ENCODE results near the gene RTP4. TPM values are rescaled to one million over a fixed set of nuclear protein-coding genes. Genes with fewer than 3 reads are reported as not detected.

RTP4 gene
- total RNA-seq, 1 donor from 2014 or later, result not detected

DNA sequence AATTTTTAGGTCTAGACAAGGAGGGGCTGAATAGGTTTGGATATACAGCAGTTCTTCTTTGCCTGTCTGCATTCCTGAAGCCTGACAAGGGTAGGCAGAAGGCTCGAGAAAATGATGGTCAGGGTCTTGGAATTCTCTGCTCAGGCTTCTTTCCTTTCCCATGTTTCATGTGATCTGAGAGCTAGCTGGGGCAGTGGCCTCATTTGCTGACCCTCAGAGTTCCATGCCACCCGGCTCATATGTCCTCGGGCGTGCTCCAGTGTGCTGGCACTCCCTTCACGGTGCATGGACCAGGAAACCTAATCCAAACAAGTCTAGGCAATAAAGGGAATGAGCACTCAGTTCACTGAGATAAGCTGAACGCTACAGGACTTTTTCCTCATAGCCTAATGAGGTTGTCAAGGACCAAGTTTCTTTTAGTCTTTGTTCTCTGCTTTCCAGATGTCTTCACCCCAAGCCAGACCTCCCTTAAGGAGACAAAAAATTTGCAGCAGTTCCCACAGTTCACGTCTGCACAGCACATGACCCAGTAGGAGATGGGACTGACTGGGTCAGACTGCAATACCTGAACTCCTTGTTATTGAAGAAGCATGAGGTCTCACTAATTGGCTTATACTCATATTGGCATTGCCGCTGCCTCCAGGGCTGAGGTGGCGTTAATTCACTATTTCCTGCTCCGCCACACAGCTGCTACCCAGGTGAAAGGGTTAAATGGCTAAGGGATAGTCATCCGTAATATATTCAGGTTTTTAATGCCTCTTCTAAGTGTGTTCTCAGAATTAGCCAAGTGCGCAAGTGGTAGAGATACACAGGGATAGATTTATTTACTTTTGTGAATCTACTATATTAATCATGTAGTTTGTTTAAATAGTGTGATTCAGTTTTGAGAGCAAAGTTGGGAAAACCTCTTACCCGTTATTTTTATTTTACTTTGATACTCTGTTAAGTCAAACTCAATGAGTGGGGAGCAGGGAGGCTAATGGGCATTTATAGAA, 15.3 kb upstream of the RTP4 start:
- DNase-seq, result no peak
- Mint-ChIP-seq H3K9me3 (ENCODE audit: unreplicated experiment) (no peaks in the 10 kb centered on the region), H3K4me3 (ENCODE audit: unreplicated experiment) (no peak overlapping the region), H3K36me3 (ENCODE audit: unreplicated experiment) (no peaks in the 10 kb centered on the region), H3K4me1 (ENCODE audit: low read depth, unreplicated experiment) (no peaks in the 10 kb centered on the region), H3K27ac (ENCODE audit: unreplicated experiment) (no peak overlapping the region), H3K27me3 (ENCODE audit: unreplicated experiment) (no peaks in the 10 kb centered on the region)
- TF ChIP-seq, protein P1, sequence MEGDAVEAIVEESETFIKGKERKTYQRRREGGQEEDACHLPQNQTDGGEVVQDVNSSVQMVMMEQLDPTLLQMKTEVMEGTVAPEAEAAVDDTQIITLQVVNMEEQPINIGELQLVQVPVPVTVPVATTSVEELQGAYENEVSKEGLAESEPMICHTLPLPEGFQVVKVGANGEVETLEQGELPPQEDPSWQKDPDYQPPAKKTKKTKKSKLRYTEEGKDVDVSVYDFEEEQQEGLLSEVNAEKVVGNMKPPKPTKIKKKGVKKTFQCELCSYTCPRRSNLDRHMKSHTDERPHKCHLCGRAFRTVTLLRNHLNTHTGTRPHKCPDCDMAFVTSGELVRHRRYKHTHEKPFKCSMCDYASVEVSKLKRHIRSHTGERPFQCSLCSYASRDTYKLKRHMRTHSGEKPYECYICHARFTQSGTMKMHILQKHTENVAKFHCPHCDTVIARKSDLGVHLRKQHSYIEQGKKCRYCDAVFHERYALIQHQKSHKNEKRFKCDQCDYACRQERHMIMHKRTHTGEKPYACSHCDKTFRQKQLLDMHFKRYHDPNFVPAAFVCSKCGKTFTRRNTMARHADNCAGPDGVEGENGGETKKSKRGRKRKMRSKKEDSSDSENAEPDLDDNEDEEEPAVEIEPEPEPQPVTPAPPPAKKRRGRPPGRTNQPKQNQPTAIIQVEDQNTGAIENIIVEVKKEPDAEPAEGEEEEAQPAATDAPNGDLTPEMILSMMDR (IDR thresholded peaks at IDR 0.05; ENCODE audit: partially characterized antibody, unreplicated experiment), result no peak

DNA sequence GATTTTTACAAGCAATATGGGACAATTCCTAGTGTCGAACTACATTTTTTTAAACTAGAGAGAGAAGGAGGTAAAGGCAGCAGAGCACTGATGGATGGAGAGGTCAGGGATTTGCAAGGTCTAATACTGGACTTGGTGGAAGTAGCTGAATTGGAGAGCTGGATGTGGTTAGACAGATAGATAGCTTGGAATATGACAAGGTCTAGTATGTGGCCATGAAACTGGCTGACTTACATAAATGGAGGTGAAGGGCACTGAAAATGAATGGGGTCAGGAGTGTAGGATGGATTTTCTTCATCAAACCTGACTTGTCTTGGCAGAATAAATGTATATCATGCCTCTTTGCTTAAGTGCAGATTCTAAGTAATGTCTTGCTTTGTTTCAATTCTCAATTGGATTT, 10.1 kb upstream of the RTP4 start:
- no peak overlapping the region for H3K27ac Mint-ChIP-seq (ENCODE audit: unreplicated experiment)
- no peaks in the 10 kb centered on the region for H3K27me3 Mint-ChIP-seq (ENCODE audit: unreplicated experiment)
- no peak overlapping the region for H3K4me3 Mint-ChIP-seq (ENCODE audit: unreplicated experiment)
- no peaks in the 10 kb centered on the region for H3K36me3 Mint-ChIP-seq (ENCODE audit: unreplicated experiment)
- H3K4me1 Mint-ChIP-seq (ENCODE audit: low read depth, unreplicated experiment), result peaks cover 2% of the 10 kb centered on the region
- TF ChIP-seq, protein P1 (IDR thresholded peaks at IDR 0.05; ENCODE audit: partially characterized antibody, unreplicated experiment), result no peak
- no peak for DNase-seq
- H3K9me3 Mint-ChIP-seq (ENCODE audit: unreplicated experiment), result no peaks in the 10 kb centered on the region

DNA sequence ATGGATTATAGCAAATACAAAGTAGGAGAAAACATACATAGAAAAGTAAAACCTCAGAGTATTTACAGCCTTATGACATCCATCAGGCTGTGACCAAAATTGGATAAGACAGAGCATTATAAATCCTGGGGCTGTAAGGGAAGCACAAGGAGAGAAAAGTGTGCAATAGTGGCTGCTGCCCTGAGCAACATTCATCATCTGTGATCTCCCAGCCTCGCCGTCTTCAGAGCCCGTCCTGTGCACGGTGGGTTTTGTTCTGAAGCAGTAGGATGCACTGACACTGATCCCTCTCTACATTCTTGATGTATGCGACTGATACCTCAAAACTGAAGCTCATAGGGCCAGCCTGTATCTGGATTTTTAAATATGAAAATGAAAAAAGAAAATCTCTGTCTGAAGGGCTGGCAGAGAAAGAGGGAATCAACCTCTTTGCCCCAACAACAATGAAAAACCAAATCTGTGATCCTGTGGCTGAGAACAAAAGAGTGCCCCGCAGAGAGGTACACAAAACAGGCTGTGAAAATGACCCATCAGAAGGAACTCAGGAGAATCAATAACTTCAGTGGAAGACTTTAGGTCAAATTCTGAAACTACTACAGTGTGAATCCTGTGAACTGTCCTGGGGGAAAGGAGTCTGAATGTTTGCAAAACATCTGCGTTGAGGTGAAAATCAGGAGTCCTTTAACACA, 8.2 kb upstream of the RTP4 start:
- H3K36me3 Mint-ChIP-seq (ENCODE audit: unreplicated experiment), result no peaks in the 10 kb centered on the region
- no peak overlapping the region for H3K4me3 Mint-ChIP-seq (ENCODE audit: unreplicated experiment)
- peaks cover 2% of the 10 kb centered on the region for H3K4me1 Mint-ChIP-seq (ENCODE audit: low read depth, unreplicated experiment)
- no peaks in the 10 kb centered on the region for H3K27me3 Mint-ChIP-seq (ENCODE audit: unreplicated experiment)
- DNase-seq, result no peak
- no peak overlapping the region for H3K27ac Mint-ChIP-seq (ENCODE audit: unreplicated experiment)
- H3K9me3 Mint-ChIP-seq (ENCODE audit: unreplicated experiment), result no peaks in the 10 kb centered on the region
- TF ChIP-seq, protein P1 (IDR thresholded peaks at IDR 0.05; ENCODE audit: partially characterized antibody, unreplicated experiment), result no peak

DNA sequence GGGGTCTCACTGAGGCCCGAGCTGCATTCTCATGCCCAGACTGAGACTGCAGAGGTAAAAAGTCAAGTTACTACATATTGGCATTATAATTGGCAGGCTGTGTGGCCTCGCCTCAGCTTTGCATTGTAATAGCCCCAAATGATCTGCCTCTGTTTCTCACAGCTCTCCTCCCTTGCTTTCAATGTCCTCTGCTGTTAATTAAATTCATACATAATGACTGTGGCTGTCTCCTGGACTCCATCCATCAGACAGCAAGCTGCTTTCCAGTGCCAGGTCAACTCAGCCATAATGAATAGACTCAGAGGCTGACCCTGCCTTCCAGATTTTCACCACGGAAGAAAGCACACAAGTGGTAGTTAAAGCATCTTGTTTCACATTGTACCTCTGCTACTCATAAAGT, 7.6 kb upstream of the RTP4 start:
- H3K27me3 Mint-ChIP-seq (ENCODE audit: unreplicated experiment), result no peaks in the 10 kb centered on the region
- no peak overlapping the region for H3K27ac Mint-ChIP-seq (ENCODE audit: unreplicated experiment)
- TF ChIP-seq, protein P1 (IDR thresholded peaks at IDR 0.05; ENCODE audit: partially characterized antibody, unreplicated experiment), result no peak
- H3K9me3 Mint-ChIP-seq (ENCODE audit: unreplicated experiment), result no peaks in the 10 kb centered on the region
- H3K4me1 Mint-ChIP-seq (ENCODE audit: low read depth, unreplicated experiment), result peaks cover 2% of the 10 kb centered on the region
- H3K4me3 Mint-ChIP-seq (ENCODE audit: unreplicated experiment), result no peak overlapping the region
- H3K36me3 Mint-ChIP-seq (ENCODE audit: unreplicated experiment), result no peaks in the 10 kb centered on the region
- DNase-seq, result no peak
